IPS-11a (cell line): ENCODE data around the gene LIPJ.

ENCODE experiments used
- H3K4me3 ChIP-seq: one replicate; pipeline ENCODE4 v1.5.1; 2013; ENCODE audit warnings: low read depth, low read length, control low read depth

Gene LIPJ

GRCh38 chr10:88592906-88593305 lies 6.3 kb downstream of the LIPJ start:
- no peak overlapping the region for H3K4me3 ChIP-seq

GRCh38 chr10:88594482-88594881 lies 7.9 kb downstream of the LIPJ start:
- no peak overlapping the region for H3K4me3 ChIP-seq

GRCh38 chr10:88598055-88598454 lies 11.5 kb downstream of the LIPJ start:
- H3K4me3 ChIP-seq, result no peak overlapping the region

- no peak overlapping the region for H3K4me3 ChIP-seq
Observed at GRCh38 chr10:88608052-88608732, 21.6 kb downstream of the LIPJ start.

DNA sequence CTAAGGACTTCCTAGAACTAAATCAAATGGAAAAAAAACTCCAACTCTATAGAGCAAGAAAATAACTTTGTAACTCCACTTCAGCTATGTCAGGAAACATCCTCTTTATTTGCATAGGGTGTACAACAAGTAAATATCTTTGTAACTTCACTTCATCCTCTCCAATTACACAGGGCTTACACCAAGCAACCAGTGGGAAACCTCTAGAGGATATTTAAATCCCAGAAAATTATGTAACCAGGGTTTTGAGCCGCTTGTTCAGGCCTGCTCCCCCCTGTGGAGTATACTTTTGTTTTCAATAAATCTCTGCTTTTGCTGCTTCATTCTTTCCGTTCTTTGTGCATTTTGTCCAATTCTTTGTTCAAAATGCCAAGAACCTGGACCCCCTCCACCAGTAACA lies 22.2 kb downstream of the LIPJ start:
- no peak overlapping the region for H3K4me3 ChIP-seq

- H3K4me3 ChIP-seq, result no peak overlapping the region
Observed at GRCh38 chr10:88616250-88616977, 29.9 kb downstream of the LIPJ start.

DNA sequence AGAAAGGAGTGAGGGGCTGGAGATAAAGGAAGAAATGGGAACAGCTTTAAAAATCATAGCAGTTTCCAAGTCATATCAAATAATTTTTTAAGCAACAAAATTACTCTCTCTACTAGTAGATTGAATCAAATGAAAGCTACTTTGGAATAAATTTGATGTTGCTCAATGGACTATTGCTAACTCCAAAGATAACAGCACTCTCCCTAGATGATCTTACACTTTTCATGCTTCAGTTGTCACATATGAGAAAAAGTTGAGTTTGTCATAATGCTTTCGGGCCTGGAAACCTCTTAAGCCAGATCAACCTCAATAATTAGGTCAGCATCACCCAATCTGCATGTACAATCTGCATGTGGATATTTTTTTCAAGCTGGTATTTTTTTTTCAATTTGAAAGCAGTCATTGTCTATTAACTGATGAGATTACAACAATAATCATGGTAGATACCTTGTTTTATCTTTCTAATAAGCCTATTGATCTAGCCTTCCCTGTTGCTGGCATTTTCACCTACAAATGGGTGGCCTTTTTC lies 31.3 kb downstream of the LIPJ start:
- H3K4me3 ChIP-seq, result no peak overlapping the region

GRCh38 chr10:88618496-88618895 lies 31.9 kb downstream of the LIPJ start:
- no peak overlapping the region for H3K4me3 ChIP-seq

- no peak overlapping the region for H3K4me3 ChIP-seq
Observed at GRCh38 chr10:88620441-88620840, 33.9 kb downstream of the LIPJ start.

DNA sequence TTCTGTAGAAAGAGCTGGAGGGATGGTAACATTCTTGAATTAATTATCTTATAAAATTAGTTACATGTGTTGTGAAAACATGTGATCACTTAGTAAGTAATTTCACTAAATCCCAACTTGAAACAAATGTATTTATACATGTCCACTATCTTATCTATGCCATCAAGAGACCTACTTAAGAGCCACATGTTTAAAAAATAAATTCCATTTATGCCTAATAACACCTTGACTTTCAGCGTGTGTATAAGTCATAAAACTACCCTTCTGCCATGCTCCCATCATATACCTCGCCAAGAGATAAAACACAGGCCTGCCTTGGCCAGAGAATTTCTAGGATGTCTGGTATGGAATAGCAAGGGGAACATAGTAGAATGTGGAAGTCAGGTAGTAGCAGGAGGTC lies 37.3 kb downstream of the LIPJ start:
- H3K4me3 ChIP-seq, result no peak overlapping the region

GRCh38 chr10:88624840-88625239 lies 38.3 kb downstream of the LIPJ start:
- no peak overlapping the region for H3K4me3 ChIP-seq

DNA sequence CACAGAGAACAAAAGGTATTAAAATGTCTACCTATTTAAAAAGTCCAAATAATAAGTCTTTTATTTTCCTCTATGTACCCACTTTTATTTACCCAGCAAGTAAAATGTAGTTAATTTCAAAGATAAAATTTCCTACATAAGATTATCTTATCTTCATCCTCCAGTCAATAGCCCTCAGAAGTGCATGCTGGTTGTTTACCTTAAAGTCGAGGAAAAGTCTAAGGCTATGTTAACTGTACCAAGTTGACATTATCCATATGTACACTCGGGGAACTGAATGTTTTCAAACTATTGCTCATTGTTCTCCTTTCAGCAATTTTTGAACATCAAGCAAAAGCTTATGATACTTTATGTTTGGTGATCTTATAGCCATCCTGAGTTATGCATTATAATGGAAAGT lies 53.6 kb downstream of the LIPJ start:
- no peak overlapping the region for H3K4me3 ChIP-seq

GRCh38 chr10:88642209-88642608 lies 55.6 kb downstream of the LIPJ start:
- H3K4me3 ChIP-seq, result no peak overlapping the region

GRCh38 chr10:88642963-88643362 lies 56.4 kb downstream of the LIPJ start:
- no peak overlapping the region for H3K4me3 ChIP-seq

GRCh38 chr10:88647061-88647615 lies 60.6 kb downstream of the LIPJ start:
- no peak overlapping the region for H3K4me3 ChIP-seq

DNA sequence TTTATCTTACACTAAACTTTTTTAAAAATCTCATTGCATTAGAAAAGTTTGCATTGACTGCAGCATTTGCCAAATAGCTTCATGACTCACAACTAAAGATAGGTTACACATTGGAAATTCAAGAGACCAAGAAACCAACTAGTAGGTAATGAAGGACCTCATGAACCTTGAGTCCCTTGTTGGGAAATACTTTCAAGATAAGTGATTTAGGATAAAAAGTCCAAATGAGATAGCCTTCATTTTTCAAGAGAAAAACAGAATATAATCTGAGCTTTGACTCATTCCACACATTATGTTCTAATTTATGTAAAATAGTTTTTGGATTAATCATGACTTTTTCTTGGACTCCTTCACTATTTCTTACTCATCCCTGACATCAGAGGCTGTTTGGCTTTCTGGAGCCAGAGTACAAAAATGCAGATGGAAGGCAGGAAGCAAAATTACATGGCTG lies 64.6 kb downstream of the LIPJ start:
- no peak overlapping the region for H3K4me3 ChIP-seq

DNA sequence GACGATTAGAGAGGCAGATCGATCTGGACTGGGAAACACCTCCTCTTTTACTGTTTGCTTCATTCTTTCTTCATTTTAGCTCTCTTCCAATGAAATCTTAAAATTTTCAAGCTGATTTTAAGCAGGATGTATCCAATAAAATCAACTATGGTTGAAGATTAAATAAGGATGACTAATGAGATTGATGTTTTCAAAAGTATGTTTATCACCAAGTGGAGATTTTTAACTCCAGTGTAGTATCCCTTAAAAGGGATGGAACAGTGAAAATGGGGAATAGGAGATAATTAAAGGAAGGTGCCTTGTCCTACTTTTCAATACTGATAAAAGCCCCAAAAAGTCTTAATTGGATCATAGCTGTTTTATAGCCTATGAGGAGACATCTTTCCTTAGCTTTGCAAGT lies 66.1 kb downstream of the LIPJ start:
- no peak overlapping the region for H3K4me3 ChIP-seq
